HepG2 (cell line): ENCODE data around the gene TRAK1.

ENCODE experiments used
- GTF2F1 ChIP-seq: fragments of 150-350 bp; IDR thresholded peaks from 2 replicates; pipeline ENCODE4 v1.6.1; 2014; ENCODE audit warnings: low read length
- HCFC1 ChIP-seq: fragments of 150-350 bp; IDR thresholded peaks from 2 replicates; pipeline ENCODE4 v1.6.1; 2014; ENCODE audit warnings: low read depth, low read length
- HOXA5 ChIP-seq: sonication (generic); formaldehyde crosslinking; IDR thresholded peaks from 2 replicates; pipeline ENCODE4 v1.4.0; 2020; ENCODE audit warnings: missing genetic modification reagents
- MAZ ChIP-seq, 2 experiments: sonication (generic) in 1 of 2; formaldehyde crosslinking in 1 of 2; IDR thresholded peaks; 2 replicates each; pipeline versions ENCODE4 v1.5.0 to v1.6.1; 2012 to 2020; ENCODE audit warnings: low read depth in 2 of 2, mild to moderate bottlenecking in 2 of 2, borderline replicate concordance in 1 of 2, improper control_type of control experiment in 1 of 2, low read length in 1 of 2, missing genetic modification reagents in 1 of 2, moderate library complexity in 1 of 2
- POLR2A ChIP-seq, 2 experiments: IDR thresholded peaks; 2 replicates each; pipeline ENCODE4 v1.6.1; 2011; ENCODE audit warnings: low read depth in 2 of 2, low read length in 2 of 2, mild to moderate bottlenecking in 1 of 2, moderate library complexity in 1 of 2; ENCODE audit not compliant: insufficient read depth in 1 of 2
- POLR2AphosphoS5 ChIP-seq: IDR thresholded peaks from 2 replicates; pipeline ENCODE4 v1.6.1; 2012; ENCODE audit warnings: low read depth, low read length
- RELA ChIP-seq: sonication (generic); formaldehyde crosslinking; IDR thresholded peaks from 2 replicates; pipeline ENCODE4 v1.4.0; 2020; ENCODE audit warnings: missing genetic modification reagents
- SP2 ChIP-seq: sonication (generic); formaldehyde crosslinking; IDR thresholded peaks from 2 replicates; pipeline ENCODE4 v1.5.1; 2020; ENCODE audit warnings: mild to moderate bottlenecking, missing genetic modification reagents
- TAF1 ChIP-seq: sonication (generic); formaldehyde crosslinking; IDR thresholded peaks from 2 replicates; pipeline ENCODE4 v1.4.0; 2020; ENCODE audit warnings: missing genetic modification reagents
- ZNF704 ChIP-seq: sonication (generic); formaldehyde crosslinking; IDR thresholded peaks from 2 replicates; pipeline ENCODE4 v1.8.1; 2023; ENCODE audit warnings: mild to moderate bottlenecking, inconsistent platforms, moderate library complexity, missing genetic modification reagents, borderline replicate concordance
- TF ChIP-seq, protein P1 (sequence below): sonication (generic); formaldehyde crosslinking; IDR thresholded peaks from 2 replicates; pipeline ENCODE4 v1.5.0; 2020; ENCODE audit warnings: mild to moderate bottlenecking, missing genetic modification reagents, moderate library complexity
- TF ChIP-seq, protein P2 (sequence below): IDR thresholded peaks from 2 replicates; pipeline ENCODE4 v1.6.1; 2016
- TF ChIP-seq, protein P3 (sequence below): IDR thresholded peaks from 2 replicates; pipeline ENCODE4 v1.6.1; 2012; ENCODE audit warnings: inconsistent platforms
- TF ChIP-seq, protein P4 (sequence below): sonication (generic); formaldehyde crosslinking; IDR thresholded peaks from 2 replicates; pipeline ENCODE4 v1.4.0; 2020; ENCODE audit warnings: missing genetic modification reagents

- TF ChIP-seq ZNF704 (CRISPR knock-in tag) (no peak), RELA (CRISPR knock-in tag) (no peak), GTF2F1 (no peak), POLR2AphosphoS5 (no peak), TAF1 (no peak), MAZ (IDR thresholded peaks at IDR 0.05; ENCODE audit: borderline replicate concordance, low read depth, low read length) (no peak), MAZ (CRISPR knock-in tag; IDR thresholded peaks at IDR 0.05; ENCODE audit: low read depth) (no peak), HCFC1 (no peak), POLR2A (IDR thresholded peaks at IDR 0.05; ENCODE audit: insufficient read depth in 1 of 2, low read depth in 2 of 2, low read length in 2 of 2) (no peak), SP2 (CRISPR knock-in tag) (no peak), HOXA5 (CRISPR knock-in tag) (no peak)
- TF ChIP-seq, protein P1, sequence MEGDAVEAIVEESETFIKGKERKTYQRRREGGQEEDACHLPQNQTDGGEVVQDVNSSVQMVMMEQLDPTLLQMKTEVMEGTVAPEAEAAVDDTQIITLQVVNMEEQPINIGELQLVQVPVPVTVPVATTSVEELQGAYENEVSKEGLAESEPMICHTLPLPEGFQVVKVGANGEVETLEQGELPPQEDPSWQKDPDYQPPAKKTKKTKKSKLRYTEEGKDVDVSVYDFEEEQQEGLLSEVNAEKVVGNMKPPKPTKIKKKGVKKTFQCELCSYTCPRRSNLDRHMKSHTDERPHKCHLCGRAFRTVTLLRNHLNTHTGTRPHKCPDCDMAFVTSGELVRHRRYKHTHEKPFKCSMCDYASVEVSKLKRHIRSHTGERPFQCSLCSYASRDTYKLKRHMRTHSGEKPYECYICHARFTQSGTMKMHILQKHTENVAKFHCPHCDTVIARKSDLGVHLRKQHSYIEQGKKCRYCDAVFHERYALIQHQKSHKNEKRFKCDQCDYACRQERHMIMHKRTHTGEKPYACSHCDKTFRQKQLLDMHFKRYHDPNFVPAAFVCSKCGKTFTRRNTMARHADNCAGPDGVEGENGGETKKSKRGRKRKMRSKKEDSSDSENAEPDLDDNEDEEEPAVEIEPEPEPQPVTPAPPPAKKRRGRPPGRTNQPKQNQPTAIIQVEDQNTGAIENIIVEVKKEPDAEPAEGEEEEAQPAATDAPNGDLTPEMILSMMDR (CRISPR knock-in tag), result no peak
- TF ChIP-seq, protein P2, sequence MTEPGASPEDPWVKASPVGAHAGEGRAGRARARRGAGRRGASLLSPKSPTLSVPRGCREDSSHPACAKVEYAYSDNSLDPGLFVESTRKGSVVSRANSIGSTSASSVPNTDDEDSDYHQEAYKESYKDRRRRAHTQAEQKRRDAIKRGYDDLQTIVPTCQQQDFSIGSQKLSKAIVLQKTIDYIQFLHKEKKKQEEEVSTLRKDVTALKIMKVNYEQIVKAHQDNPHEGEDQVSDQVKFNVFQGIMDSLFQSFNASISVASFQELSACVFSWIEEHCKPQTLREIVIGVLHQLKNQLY (CRISPR knock-in tag), result no peak
- TF ChIP-seq, protein P3, sequence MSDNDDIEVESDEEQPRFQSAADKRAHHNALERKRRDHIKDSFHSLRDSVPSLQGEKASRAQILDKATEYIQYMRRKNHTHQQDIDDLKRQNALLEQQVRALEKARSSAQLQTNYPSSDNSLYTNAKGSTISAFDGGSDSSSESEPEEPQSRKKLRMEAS, result no peak
- TF ChIP-seq, protein P4, sequence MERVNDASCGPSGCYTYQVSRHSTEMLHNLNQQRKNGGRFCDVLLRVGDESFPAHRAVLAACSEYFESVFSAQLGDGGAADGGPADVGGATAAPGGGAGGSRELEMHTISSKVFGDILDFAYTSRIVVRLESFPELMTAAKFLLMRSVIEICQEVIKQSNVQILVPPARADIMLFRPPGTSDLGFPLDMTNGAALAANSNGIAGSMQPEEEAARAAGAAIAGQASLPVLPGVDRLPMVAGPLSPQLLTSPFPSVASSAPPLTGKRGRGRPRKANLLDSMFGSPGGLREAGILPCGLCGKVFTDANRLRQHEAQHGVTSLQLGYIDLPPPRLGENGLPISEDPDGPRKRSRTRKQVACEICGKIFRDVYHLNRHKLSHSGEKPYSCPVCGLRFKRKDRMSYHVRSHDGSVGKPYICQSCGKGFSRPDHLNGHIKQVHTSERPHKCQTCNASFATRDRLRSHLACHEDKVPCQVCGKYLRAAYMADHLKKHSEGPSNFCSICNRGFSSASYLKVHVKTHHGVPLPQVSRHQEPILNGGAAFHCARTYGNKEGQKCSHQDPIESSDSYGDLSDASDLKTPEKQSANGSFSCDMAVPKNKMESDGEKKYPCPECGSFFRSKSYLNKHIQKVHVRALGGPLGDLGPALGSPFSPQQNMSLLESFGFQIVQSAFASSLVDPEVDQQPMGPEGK, result no peak
These were observed 125.8 kb downstream of the TRAK1 start for GRCh38 chr3:42216931-42217333.
